8988T (cell line): Measurements from ENCODE around the gene ZBP1.

Source experiments
- DNase-seq: peaks from one replicate; pipeline ENCODE4 v3.0.0; 2011

Gene ZBP1

GRCh38 chr20:57616143-57616951 is 3.9 kb downstream of the ZBP1 start:
- DNase-seq: no peak

- DNase-seq: no peak
Observed at GRCh38 chr20:57615445-57615811, 4.8 kb downstream of the ZBP1 start.

GRCh38 chr20:57614490-57615444 is 5.5 kb downstream of the ZBP1 start:
- DNase-seq: no peak

- no peak for DNase-seq
Observed at GRCh38 chr20:57613481-57613921, 6.7 kb downstream of the ZBP1 start.

- DNase-seq: no peak
Observed at GRCh38 chr20:57612916-57613315, 7.3 kb downstream of the ZBP1 start.

- DNase-seq: no peak
Observed at GRCh38 chr20:57612436-57612835, 7.8 kb downstream of the ZBP1 start.

- no peak for DNase-seq
Observed at GRCh38 chr20:57611586-57612311, 8.5 kb downstream of the ZBP1 start.

- DNase-seq: no peak
Observed at GRCh38 chr20:57610261-57610952, 9.8 kb downstream of the ZBP1 start.

GRCh38 chr20:57609842-57610167 is 10.4 kb downstream of the ZBP1 start:
- DNase-seq: no peak

- DNase-seq: no peak
Observed at GRCh38 chr20:57609086-57609841, 11.0 kb downstream of the ZBP1 start.

- DNase-seq: no peak
Observed at GRCh38 chr20:57608516-57608915, 11.7 kb downstream of the ZBP1 start.

GRCh38 chr20:57605878-57606277 is 14.3 kb downstream of the ZBP1 start:
- DNase-seq: no peak

- no peak for DNase-seq
Observed at GRCh38 chr20:57605045-57605444, 15.2 kb downstream of the ZBP1 start.

- DNase-seq: no peak
Observed at GRCh38 chr20:57603120-57603519, 17.1 kb downstream of the ZBP1 start.

GRCh38 chr20:57601737-57602136 is 18.5 kb downstream of the ZBP1 start:
- DNase-seq: no peak

GRCh38 chr20:57601211-57601570 is 19.0 kb downstream of the ZBP1 start:
- DNase-seq: no peak

- DNase-seq: no peak
Observed at GRCh38 chr20:57600320-57601210, 19.7 kb downstream of the ZBP1 start.

GRCh38 chr20:57598491-57598890 is 21.7 kb downstream of the ZBP1 start:
- no peak for DNase-seq

- DNase-seq: no peak
Observed at GRCh38 chr20:57598060-57598459, 22.2 kb downstream of the ZBP1 start.

GRCh38 chr20:57596998-57597939 is 23.0 kb downstream of the ZBP1 start:
- peak; percentile 94 for DNase-seq
